GM10266 (cell line): ENCODE results near the gene CPEB4.
A peak's percentile ranks its signal among the peaks of the same experiment; 100 is the strongest.

Experiments
- DNase-seq: peaks from one replicate; pipeline ENCODE4 v3.0.0; 2012; ENCODE audit errors: extremely low spot score
- TF ChIP-seq, protein P1 (sequence below): IDR thresholded peaks from 2 replicates; pipeline ENCODE4 v1.5.1; 2012; ENCODE audit warnings: mild to moderate bottlenecking, low read depth; ENCODE audit not compliant: control insufficient read depth, insufficient read depth; ENCODE audit errors: missing control alignments

The CPEB4 gene

GRCh38 chr5:173916233-173916632, 28.1 kb downstream of the CPEB4 start:
- TF ChIP-seq, protein P1, sequence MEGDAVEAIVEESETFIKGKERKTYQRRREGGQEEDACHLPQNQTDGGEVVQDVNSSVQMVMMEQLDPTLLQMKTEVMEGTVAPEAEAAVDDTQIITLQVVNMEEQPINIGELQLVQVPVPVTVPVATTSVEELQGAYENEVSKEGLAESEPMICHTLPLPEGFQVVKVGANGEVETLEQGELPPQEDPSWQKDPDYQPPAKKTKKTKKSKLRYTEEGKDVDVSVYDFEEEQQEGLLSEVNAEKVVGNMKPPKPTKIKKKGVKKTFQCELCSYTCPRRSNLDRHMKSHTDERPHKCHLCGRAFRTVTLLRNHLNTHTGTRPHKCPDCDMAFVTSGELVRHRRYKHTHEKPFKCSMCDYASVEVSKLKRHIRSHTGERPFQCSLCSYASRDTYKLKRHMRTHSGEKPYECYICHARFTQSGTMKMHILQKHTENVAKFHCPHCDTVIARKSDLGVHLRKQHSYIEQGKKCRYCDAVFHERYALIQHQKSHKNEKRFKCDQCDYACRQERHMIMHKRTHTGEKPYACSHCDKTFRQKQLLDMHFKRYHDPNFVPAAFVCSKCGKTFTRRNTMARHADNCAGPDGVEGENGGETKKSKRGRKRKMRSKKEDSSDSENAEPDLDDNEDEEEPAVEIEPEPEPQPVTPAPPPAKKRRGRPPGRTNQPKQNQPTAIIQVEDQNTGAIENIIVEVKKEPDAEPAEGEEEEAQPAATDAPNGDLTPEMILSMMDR = no peak
- DNase-seq = no peak

DNA sequence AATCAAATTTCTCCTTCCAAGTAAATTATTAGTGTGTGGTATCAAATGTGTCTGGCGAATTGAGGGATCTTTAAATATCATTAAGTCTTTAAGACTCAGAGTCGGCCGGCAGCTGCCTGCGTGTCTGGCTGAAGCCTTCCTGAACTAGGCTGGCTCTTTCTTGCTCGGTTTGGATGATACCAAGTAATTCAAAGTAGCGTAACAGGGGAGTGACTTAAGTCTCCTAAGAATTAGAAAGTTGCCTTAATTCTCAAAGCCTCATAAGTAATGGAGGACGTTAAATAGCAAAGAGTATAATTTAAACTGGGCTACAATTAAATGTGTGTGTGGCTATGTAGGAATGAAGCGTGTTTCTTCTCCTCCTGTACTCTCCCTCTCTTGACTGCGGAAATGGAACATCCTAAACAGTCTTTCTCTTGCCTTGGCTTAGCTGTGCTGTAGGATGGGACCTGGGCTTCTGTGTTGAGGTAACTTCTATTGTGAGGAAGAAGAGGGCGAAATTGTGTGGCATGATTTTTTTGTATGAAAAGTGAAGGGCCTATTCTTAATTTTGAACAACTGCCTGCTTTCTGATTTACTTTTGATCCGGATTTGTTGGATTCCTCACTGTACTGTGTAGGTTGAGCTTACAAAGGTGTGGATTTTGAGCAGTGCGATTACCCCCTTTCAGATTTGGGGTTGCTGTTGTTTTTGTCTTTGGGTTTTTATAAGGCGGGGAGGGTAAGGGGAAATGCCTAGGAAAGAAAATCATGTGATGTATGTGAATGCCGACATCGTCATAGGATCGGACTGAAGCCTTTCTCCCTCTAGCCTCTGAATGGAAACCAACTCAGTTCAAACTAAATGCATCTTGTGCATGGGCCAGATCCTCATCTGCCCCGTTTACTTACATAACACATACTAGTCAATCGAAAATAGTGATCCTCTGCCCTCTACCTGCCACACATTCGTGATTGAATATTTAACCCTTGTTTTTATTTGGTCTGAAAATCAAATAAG, 29.9 kb downstream of the CPEB4 start:
- DNase-seq = peak; percentile 57
- TF ChIP-seq, protein P1 = peak; percentile 9

- DNase-seq = no peak
- TF ChIP-seq, protein P1 = no peak
Measured at GRCh38 chr5:173919443-173919842, 31.3 kb downstream of the CPEB4 start.

DNA sequence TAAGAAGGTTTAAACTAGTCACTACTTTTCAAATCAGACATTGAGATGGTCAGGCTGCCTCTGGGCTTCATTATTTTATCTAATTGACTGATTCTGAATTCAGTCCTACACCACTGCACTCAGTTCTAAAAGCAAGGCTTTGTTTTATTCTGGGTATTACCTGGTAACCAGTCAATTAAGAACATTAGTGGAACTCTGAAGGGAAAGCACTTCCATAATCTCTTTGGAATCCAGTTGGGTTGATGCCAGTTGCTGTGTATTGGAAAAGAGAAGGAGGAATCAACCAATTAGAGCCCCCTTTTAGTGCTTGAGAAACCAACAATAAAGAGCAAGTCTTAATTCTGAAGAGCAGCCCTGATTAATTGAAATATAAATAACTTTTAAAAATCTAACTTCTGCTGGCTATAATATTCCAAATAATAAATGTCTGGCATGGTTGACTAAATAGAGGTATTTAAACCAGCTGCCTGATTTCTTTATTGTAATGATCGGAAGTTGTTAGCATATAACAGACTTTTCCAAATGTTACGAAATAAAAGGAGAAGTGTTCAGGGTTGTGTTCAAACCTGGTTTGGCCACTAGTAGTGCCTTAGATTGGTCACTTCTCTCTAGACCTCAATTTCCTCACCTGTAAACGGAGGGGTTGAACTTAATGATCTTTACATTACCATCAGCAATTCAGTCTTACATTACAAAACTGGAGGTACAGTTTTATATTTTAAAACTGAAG, 32.0 kb downstream of the CPEB4 start:
- no peak for DNase-seq
- TF ChIP-seq, protein P1 = no peak

DNA sequence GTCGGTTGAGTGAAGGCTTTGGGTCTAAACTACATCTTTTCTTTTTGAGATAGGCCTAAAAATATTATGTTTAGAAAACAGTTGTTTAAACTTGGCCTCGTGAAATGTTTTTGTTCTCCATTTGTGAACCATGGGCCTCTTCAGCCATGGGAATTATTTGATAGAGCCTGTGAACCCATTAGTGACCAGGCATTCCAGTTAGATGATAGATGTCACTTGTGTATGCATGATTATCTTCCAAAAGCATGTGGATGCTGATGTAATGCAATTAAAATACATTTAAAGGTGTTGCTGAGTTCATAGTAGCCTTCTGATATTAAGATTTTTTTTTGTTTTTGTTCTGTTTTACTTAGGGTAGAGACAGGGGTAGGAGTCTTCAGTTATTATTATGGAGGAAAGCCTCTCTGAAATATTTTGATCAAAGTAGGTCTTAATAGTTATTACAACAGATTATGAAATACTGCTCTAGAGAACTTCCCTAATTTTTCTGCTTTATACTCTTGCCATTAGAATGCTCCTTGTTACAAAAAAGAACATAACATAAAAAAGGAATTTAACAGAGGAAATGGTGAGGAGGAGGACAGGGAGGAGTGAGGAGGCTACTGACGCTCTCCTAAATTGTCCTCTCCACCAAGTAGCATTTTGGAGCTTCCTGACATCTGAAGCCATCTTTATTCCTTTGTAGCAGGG, 32.9 kb downstream of the CPEB4 start:
- DNase-seq = no peak
- TF ChIP-seq, protein P1 = no peak

- TF ChIP-seq, protein P1 = no peak
- no peak for DNase-seq
Measured at GRCh38 chr5:173922527-173922926, 34.4 kb downstream of the CPEB4 start.
